Neural progenitor cell (in vitro differentiated cells): ENCODE results near the gene TIGIT.

Source experiments
- CTCF ChIP-seq: fragments of 200-600 bp; sonication (generic); IDR thresholded peaks from 2 replicates; pipeline ENCODE4 v1.5.1; 2017; ENCODE audit warnings: antibody characterized with exemption, mild to moderate bottlenecking
- EZH2 ChIP-seq: fragments of 200-600 bp; sonication (generic); IDR thresholded peaks from 2 replicates; pipeline ENCODE4 v1.6.1; 2017; ENCODE audit warnings: antibody characterized with exemption, mild to moderate bottlenecking, moderate library complexity
- EZH2phosphoT487 ChIP-seq: fragments of 200-600 bp; sonication (generic); IDR thresholded peaks from 2 replicates; pipeline ENCODE4 v1.6.1; 2017; ENCODE audit warnings: antibody characterized with exemption

- TF ChIP-seq EZH2 = no peak
- TF ChIP-seq CTCF = no peak
- TF ChIP-seq EZH2phosphoT487 = no peak
Measured at GRCh38 chr3:114284644-114285043, 9.2 kb upstream of the TIGIT start.
